Epithelial cell of esophagus (primary cell): ENCODE results near the gene SLC26A8.
"Not testable (repeated sequence)": the region's sequence is repeated elsewhere in the genome, so short reads cannot be mapped to it uniquely, and the experiment has no call there.

Experiments used
- DNase-seq: peaks from one replicate; pipeline ENCODE4 v3.0.0; 2010; ENCODE audit warnings: low read depth
- H3K4me3 ChIP-seq: 2 replicates; pipeline ENCODE4 v1.5.1; 2011; ENCODE audit warnings: mild to moderate bottlenecking, low read length, control low read depth
- CTCF ChIP-seq: IDR thresholded peaks from 2 replicates; pipeline ENCODE4 v1.5.1; 2011; ENCODE audit warnings: low read depth, mild to moderate bottlenecking, low read length, control low read depth, inconsistent platforms; ENCODE audit not compliant: insufficient read depth; ENCODE audit errors: missing control alignments

Gene SLC26A8

GRCh38 chr6:35980991-35981645 is 43.3 kb downstream of the SLC26A8 start:
- peak; percentile 5 for DNase-seq
- no peak for TF ChIP-seq CTCF
- H3K4me3 ChIP-seq = no peak overlapping the region

GRCh38 chr6:35980126-35980525 is 44.3 kb downstream of the SLC26A8 start:
- not testable (repeated sequence) for H3K4me3 ChIP-seq

GRCh38 chr6:35977308-35977707 is 47.1 kb downstream of the SLC26A8 start:
- DNase-seq = no peak
- no peak for TF ChIP-seq CTCF
- no peak overlapping the region for H3K4me3 ChIP-seq

More at GRCh38 chr6:35980126-35980525, 44.3 kb downstream of the SLC26A8 start:
- not testable (repeated sequence) for DNase-seq

- peak; percentile 14 for DNase-seq
Measured at GRCh38 chr6:35973670-35974222, 50.7 kb downstream of the SLC26A8 start.

GRCh38 chr6:35972471-35973367 is 51.7 kb downstream of the SLC26A8 start:
- DNase-seq = no peak
- peak; percentile 11 for TF ChIP-seq CTCF
- H3K4me3 ChIP-seq = no peak overlapping the region

More at GRCh38 chr6:35973670-35974222, 50.7 kb downstream of the SLC26A8 start:
- no peak overlapping the region for H3K4me3 ChIP-seq
- TF ChIP-seq CTCF = no peak

- H3K4me3 ChIP-seq = no peak overlapping the region
- TF ChIP-seq CTCF = no peak
- peak; percentile 77 for DNase-seq
Measured at GRCh38 chr6:35970181-35970580, 54.3 kb downstream of the SLC26A8 start.

GRCh38 chr6:35969646-35970045 is 54.8 kb downstream of the SLC26A8 start:
- no peak for TF ChIP-seq CTCF
- no peak overlapping the region for H3K4me3 ChIP-seq
- no peak for DNase-seq
